Body of pancreas (tissue), 4 donors: ENCODE results near the gene TMC7. TPM values are rescaled to one million over a fixed set of nuclear protein-coding genes. Genes with fewer than 3 reads are reported as not detected.

Source experiments
- ATAC-seq: fragments of 150-250 bp; one replicate; pipeline ENCODE4 v1.9.1; 2016
- DNase-seq, 4 donors: peaks; one replicate each; pipeline ENCODE4 v3.0.0-alpha.2; 2019
- H3K27ac ChIP-seq, 4 donors: fragments of 200-600 bp; sonication (generic); 1 replicate in 3 of 4; 2 replicates in 1 of 4; pipeline versions ENCODE4 v1.5.1 to v1.6.1; 2016 to 2019; ENCODE audit warnings: mild to moderate bottlenecking in 1 of 4, mixed read lengths in 1 of 4, moderate library complexity in 1 of 4
- H3K27me3 ChIP-seq, 2 donors: fragments of 200-600 bp; sonication (generic); one replicate each; pipeline ENCODE4 v1.6.0; 2016; ENCODE audit warnings: mild to moderate bottlenecking in 1 of 2
- H3K36me3 ChIP-seq, 2 donors: fragments of 200-600 bp; sonication (generic); replicated peaks in 1 of 2; 2 replicates each; pipeline ENCODE4 v1.5.1; 2016; ENCODE audit warnings: low read depth in 2 of 2; ENCODE audit not compliant: insufficient read depth in 1 of 2
- H3K4me1 ChIP-seq: fragments of 200-600 bp; sonication (generic); one replicate; pipeline ENCODE4 v1.6.0; 2016
- H3K4me3 ChIP-seq, 2 donors: fragments of 200-600 bp; sonication (generic); 1 replicate in 1 of 2; 2 replicates in 1 of 2; pipeline ENCODE4 v1.5.1; 2016 to 2019
- H3K9me3 ChIP-seq, 3 donors: fragments of 200-600 bp; sonication (generic); 1 replicate in 2 of 3; 2 replicates in 1 of 3; pipeline ENCODE4 v1.5.1; 2016
- CTCF ChIP-seq, 7 experiments: fragments of 450-650 bp in 4 of 7; fragments of 200-600 bp in 3 of 7; sonication (generic) in 3 of 7; IDR thresholded peaks; one replicate each; pipeline ENCODE4 v1.5.1; 2016 to 2019; ENCODE audit warnings: antibody characterized with exemption in 7 of 7
- POLR2A ChIP-seq, 3 donors: fragments of 450-650 bp; IDR thresholded peaks; one replicate each; pipeline ENCODE4 v1.6.1; 2016; ENCODE audit warnings: antibody characterized with exemption in 3 of 3, mild to moderate bottlenecking in 2 of 3
- WGBS, 2 donors: methylation state at CpG; one replicate each; pipeline ENCODE4 v1.1.5; 2017; 5-methylcytosine and 5-hydroxymethylcytosine counted together
- intact Hi-C: fragments of 100-400 bp; cut with DNase I; formaldehyde crosslinking; loops from one replicate; pipeline ENCODE4 v1.15.1; 2023
- total RNA-seq, 2 donors: library from RNA; depleted of rRNA; stranded (reverse); fragments of >200 nt; gene quantifications; one replicate each; pipeline ENCODE4 v1.1.0, GENCODE V29; 2016

Gene TMC7
- total RNA-seq, 2 donors from 2014 or later, result 0.33 to 0.78 TPM

DNA sequence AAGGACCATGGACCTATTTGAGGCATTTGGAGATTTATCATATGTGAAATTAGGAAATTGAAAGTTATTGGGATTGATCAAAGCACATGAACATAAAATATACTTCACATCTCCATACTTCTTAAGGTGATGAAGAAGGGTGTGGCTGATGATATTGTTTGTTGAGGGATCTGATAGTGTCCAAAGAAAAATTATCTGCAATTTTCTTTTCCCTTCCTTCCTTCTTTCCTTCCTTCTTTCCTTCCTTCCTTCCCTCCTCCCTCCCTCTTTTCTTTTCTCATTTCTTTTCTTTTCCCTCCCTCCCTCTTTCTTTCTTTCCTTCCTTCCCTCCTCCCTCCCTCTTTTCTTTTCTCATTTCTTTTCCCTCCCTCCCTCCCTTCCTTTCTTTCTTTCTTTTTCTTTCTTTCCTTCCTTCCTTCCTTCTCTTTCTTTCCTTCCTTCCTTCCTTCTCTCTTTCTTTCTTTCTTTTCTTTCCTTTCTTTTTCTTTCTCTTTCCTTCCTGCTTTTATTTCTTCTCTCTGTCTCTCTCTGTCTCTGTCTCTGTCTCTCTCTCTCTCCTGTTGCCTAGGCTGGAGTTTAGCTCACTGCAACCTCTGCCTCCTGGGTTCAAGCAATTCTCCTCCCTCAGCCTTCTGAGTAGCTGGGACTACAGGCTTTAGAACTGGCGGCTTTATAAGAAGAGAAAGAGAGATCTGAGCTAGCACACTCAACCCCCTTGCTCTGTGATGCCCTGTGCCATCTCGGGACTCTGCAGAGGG is 109.1 kb downstream of the TMC7 start:
- Histone ChIP-seq H3K36me3 (no peaks in the 10 kb centered on the region), H3K27me3 (no peaks in the 10 kb centered on the region), H3K9me3 (no peaks in the 10 kb centered on the region), H3K27ac (no peak overlapping the region), H3K4me3 (no peak overlapping the region), H3K4me1 (no peaks in the 10 kb centered on the region)
- intact Hi-C loops, result no loop called here
- WGBS, 2 donors, result 78 to 88% methylated on average over 2 of the region's 2 CpGs
- DNase-seq (no peak), ATAC-seq (no peak)
- TF ChIP-seq CTCF (IDR thresholded peaks at IDR 0.05) (no peak), POLR2A (IDR thresholded peaks at IDR 0.05) (no peak)

DNA sequence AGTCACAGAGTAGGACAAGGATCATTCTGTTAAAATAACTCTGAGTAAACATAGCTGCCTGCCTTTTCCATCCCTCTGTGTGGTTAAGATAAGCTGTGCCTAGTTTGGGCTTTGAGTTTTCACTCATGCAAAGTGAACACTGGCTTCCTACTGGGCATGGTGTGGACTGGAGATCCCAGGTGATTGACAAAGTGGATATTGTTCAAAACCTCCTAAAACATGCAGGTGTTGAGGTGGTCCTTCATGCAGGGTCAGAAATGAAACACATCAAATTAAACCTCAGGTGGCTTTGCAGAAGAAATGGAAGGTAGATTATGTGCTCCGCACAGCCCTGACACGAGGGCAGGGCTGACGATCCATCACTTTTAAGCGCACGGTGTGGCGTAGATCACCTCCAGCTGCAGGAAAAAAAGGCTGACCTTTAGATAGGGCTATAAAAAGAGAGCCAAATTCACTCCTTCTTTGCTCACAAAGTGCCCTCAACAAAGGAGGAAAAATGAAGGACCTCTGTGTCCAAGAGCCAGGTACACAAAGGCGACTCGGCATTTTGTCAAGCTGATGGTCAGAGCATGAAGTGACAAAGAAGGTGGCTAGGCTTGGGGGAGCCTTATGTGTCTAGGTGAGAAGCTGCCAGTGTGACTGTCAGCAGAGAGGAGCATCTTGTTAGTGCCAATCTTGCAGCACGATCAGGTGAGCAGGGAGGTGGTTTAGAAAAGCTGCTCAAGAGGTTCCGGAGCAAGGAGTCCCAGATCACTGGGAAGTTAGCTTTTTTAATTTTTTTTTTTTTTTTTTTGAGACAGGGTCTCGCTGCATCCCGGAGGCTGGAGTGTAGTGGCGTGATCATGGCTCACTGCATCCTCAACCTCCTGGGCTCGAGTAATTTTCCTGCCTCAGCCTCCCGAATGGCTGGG is 110.2 kb downstream of the TMC7 start:
- no peak overlapping the region for H3K27ac ChIP-seq
- H3K36me3 ChIP-seq, result no peaks in the 10 kb centered on the region
- no peak for TF ChIP-seq POLR2A (IDR thresholded peaks at IDR 0.05)
- no peak for TF ChIP-seq CTCF (IDR thresholded peaks at IDR 0.05)
- H3K4me3 ChIP-seq, result no peak overlapping the region
- DNase-seq (no peak), ATAC-seq (no peak)
- H3K27me3 ChIP-seq, result no peaks in the 10 kb centered on the region
- H3K9me3 ChIP-seq, result no peaks in the 10 kb centered on the region
- 67 to 70% methylated on average over 15 of the region's 15 CpGs for WGBS, 2 donors
- H3K4me1 ChIP-seq, result no peaks in the 10 kb centered on the region
- intact Hi-C loops, result no loop called here

GRCh38 chr16:19094542-19095365 is 111.0 kb downstream of the TMC7 start:
- H3K27ac ChIP-seq, result no peak overlapping the region
- no peaks in the 10 kb centered on the region for H3K36me3 ChIP-seq
- no peaks in the 10 kb centered on the region for H3K27me3 ChIP-seq
- 62 to 65% methylated on average over 11 of the region's 11 CpGs for WGBS, 2 donors
- H3K4me1 ChIP-seq, result no peaks in the 10 kb centered on the region
- DNase-seq (peak; percentile 44 to 75 (median 54)), ATAC-seq (peak; percentile 85)
- TF ChIP-seq POLR2A (IDR thresholded peaks at IDR 0.05) (no peak), CTCF (IDR thresholded peaks at IDR 0.05) (no peak)
- intact Hi-C loops, result no loop called here
- H3K9me3 ChIP-seq, result no peaks in the 10 kb centered on the region
- H3K4me3 ChIP-seq, result no peak overlapping the region

DNA sequence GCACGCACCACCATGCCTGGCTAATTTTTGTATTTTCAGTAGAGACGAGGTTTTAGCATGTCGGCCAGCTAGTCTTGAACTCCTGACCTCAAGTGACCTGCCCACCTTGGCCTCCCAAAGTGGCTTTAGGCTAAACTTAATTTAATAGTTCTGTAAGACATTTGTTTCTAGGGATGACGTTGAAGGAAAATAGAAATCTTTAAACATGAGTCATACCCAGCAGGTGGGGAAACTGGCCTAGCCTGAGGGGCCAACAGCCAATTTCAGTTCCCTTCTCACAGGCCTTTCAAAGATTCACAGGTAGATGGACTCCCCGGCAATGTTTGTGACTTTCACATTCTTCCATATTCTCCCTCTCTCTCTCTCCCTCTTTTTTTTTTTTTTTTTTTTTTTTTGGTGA is 111.9 kb downstream of the TMC7 start:
- H3K4me1 ChIP-seq, result no peaks in the 10 kb centered on the region
- no peaks in the 10 kb centered on the region for H3K27me3 ChIP-seq
- no peak overlapping the region for H3K4me3 ChIP-seq
- H3K36me3 ChIP-seq, result no peaks in the 10 kb centered on the region
- H3K27ac ChIP-seq, result no peak overlapping the region
- intact Hi-C loops, result no loop called here
- no peak for DNase-seq
- ATAC-seq, result no peak
- WGBS, 2 donors, result 76 to 88% methylated on average over 5 of the region's 5 CpGs
- TF ChIP-seq CTCF (IDR thresholded peaks at IDR 0.05) (no peak), POLR2A (IDR thresholded peaks at IDR 0.05) (no peak)
- H3K9me3 ChIP-seq, result no peaks in the 10 kb centered on the region
